ENCODE results near the gene CTDNEP1.
"Not testable (repeated sequence)": the region's sequence is repeated elsewhere in the genome, so short reads cannot be mapped to it uniquely, and the experiment has no call there.

DNA sequence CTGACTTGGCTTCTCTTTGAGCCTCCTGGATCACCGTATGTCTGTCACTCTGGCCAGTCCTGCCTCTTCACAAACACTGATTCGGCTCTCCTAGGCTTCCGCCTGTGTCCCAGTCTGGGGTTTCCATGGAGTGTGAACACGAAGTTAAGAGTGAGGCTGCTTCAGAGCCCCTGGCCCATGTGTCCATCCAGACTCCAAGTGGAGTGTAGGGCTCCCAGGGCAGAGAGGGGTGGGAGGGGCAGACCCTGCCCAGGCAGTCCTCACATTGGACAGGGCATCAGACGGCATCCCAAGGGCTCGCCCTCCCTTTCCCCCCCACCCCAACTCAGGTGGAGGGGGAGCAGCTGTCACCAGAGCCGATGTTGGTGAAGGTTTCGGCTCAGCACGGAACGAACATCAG lies 7.7 kb downstream of the CTDNEP1 start:
- TF ChIP-seq, protein P1, sequence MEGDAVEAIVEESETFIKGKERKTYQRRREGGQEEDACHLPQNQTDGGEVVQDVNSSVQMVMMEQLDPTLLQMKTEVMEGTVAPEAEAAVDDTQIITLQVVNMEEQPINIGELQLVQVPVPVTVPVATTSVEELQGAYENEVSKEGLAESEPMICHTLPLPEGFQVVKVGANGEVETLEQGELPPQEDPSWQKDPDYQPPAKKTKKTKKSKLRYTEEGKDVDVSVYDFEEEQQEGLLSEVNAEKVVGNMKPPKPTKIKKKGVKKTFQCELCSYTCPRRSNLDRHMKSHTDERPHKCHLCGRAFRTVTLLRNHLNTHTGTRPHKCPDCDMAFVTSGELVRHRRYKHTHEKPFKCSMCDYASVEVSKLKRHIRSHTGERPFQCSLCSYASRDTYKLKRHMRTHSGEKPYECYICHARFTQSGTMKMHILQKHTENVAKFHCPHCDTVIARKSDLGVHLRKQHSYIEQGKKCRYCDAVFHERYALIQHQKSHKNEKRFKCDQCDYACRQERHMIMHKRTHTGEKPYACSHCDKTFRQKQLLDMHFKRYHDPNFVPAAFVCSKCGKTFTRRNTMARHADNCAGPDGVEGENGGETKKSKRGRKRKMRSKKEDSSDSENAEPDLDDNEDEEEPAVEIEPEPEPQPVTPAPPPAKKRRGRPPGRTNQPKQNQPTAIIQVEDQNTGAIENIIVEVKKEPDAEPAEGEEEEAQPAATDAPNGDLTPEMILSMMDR (IDR thresholded peaks at IDR 0.05; ENCODE audit: low read depth, low read length, poor library complexity, severe bottlenecking): not testable (repeated sequence)
- TF ChIP-seq EZH2phosphoT487 (IDR thresholded peaks at IDR 0.05; ENCODE audit: borderline replicate concordance, low read length): not testable (repeated sequence)
